Hepatocyte (in vitro differentiated cells): ENCODE measurements around the gene SLFNL1. TPM values are rescaled to one million over a fixed set of nuclear protein-coding genes. Genes with fewer than 3 reads are reported as not detected.

Experiments used
- DNase-seq: peaks from one replicate; pipeline ENCODE4 v3.0.0-alpha.2; 2016; ENCODE audit warnings: low spot score
- H2AFZ ChIP-seq: fragments of 200-600 bp; sonication (generic); 2 replicates; pipeline ENCODE4 v1.6.0; 2016; ENCODE audit warnings: antibody characterized with exemption, mild to moderate bottlenecking
- H3K27ac ChIP-seq: fragments of 200-600 bp; sonication (generic); 2 replicates; pipeline ENCODE4 v1.5.1; 2016; ENCODE audit warnings: mild to moderate bottlenecking
- H3K27me3 ChIP-seq: fragments of 200-600 bp; sonication (generic); 2 replicates; pipeline ENCODE4 v1.6.1; 2016
- H3K36me3 ChIP-seq: fragments of 200-600 bp; sonication (generic); replicated peaks from 2 replicates; pipeline ENCODE4 v1.5.1; 2016; ENCODE audit warnings: low read depth; ENCODE audit not compliant: insufficient read depth
- H3K4me1 ChIP-seq: fragments of 200-600 bp; sonication (generic); 2 replicates; pipeline ENCODE4 v1.5.1; 2016; ENCODE audit warnings: mild to moderate bottlenecking, moderate library complexity; ENCODE audit not compliant: insufficient read depth
- H3K4me2 ChIP-seq: fragments of 200-600 bp; sonication (generic); 2 replicates; pipeline ENCODE4 v1.6.0; 2016
- H3K4me3 ChIP-seq: fragments of 200-600 bp; sonication (generic); 2 replicates; pipeline ENCODE4 v1.5.1; 2016; ENCODE audit warnings: mild to moderate bottlenecking
- H3K79me2 ChIP-seq: fragments of 200-600 bp; sonication (generic); 2 replicates; pipeline ENCODE4 v1.6.0; 2017; ENCODE audit warnings: mild to moderate bottlenecking
- H3K9me2 ChIP-seq: fragments of 200-600 bp; sonication (generic); replicated peaks from 2 replicates; pipeline ENCODE4 v1.6.0; 2017; ENCODE audit warnings: mild to moderate bottlenecking; ENCODE audit not compliant: insufficient read depth
- H3K9me3 ChIP-seq: fragments of 200-600 bp; sonication (generic); 2 replicates; pipeline ENCODE4 v1.5.1; 2016; ENCODE audit warnings: low read depth, mild to moderate bottlenecking
- H4K20me1 ChIP-seq: fragments of 200-600 bp; sonication (generic); 2 replicates; pipeline ENCODE4 v1.6.0; 2016; ENCODE audit warnings: mild to moderate bottlenecking; ENCODE audit not compliant: insufficient read depth, poor library complexity, severe bottlenecking
- EZH2 ChIP-seq: fragments of 200-600 bp; sonication (generic); IDR thresholded peaks from 2 replicates; pipeline ENCODE4 v1.6.1; 2016; ENCODE audit warnings: antibody characterized with exemption, mild to moderate bottlenecking, borderline replicate concordance
- EZH2phosphoT487 ChIP-seq: fragments of 200-600 bp; sonication (generic); IDR thresholded peaks from one replicate; pipeline ENCODE4 v1.6.1; 2018; ENCODE audit warnings: antibody characterized with exemption, mild to moderate bottlenecking, low read depth, moderate library complexity; ENCODE audit not compliant: unreplicated experiment, severe bottlenecking
- WGBS: methylation state at CpG from one replicate; pipeline ENCODE4 v1.1.6; 2016; ENCODE audit warnings: low lambda C conversion rate; ENCODE audit errors: missing lambda C conversion rate; 5-methylcytosine and 5-hydroxymethylcytosine counted together
- polyA plus RNA-seq: library from polyadenylated mRNA; unstranded; fragments of >200 nt; fragmentation: Nextera tagmentation; extraction: Ambion mirVana; gene quantifications from 2 replicates; pipeline ENCODE4 v1.2.1, GENCODE V29; 2016
- total RNA-seq: library from RNA; depleted of rRNA; stranded (reverse); fragments of >200 nt; gene quantifications from 2 replicates; pipeline ENCODE4 v1.2.3, GENCODE V29; 2014
- TF ChIP-seq, protein P1 (sequence below): fragments of 200-600 bp; sonication (generic); IDR thresholded peaks from 2 replicates; pipeline ENCODE4 v1.5.1; 2016; ENCODE audit warnings: antibody characterized with exemption, mild to moderate bottlenecking; ENCODE audit not compliant: poor library complexity

Gene SLFNL1
- total and polyA plus RNA-seq, 2 experiments from 2014 or later, result 0.18 to 0.27 TPM

DNA sequence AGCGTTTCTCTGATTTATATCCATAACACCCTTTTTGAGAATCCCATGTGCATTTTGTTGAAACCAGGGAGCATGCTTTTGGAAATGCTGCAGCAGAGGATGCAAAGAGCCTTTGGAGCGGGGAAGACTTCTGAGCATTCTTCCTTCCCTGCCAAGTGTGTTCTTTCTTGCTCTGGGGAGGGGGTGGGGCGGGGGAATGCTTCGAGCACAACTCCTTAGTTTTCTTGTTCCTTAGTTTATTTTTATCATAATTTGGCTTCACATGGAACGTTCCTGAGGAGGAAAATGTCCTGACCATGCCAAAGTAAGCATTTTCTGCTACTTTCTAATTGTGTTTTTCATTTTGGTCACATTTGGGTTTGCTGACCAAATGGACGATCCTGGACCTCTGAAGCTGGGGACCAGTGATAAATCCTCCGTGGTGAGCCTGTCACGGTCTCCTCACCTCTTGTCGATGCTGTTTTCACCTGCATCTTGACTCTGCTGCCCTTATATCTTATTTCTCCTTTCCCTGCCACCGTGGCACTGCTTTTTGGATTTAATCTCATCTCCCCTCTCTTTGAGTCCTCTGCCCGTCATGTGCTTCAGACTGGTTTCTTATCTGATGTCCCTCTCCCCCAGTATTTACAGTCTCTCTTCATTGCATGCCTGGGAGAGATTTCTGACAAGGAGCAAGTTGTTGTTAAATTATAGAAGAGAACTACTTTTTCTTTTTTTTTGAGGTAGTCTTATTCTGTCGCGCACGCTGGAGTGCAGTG is 39.7 kb downstream of the SLFNL1 start:
- WGBS, result 62% methylated on average over 14 of the region's 14 CpGs
- Histone ChIP-seq H3K79me2 (peaks cover 43% of the 10 kb centered on the region), H3K27ac (peak overlapping the region; percentile 95), H3K36me3 (no peaks in the 10 kb centered on the region), H3K4me3 (no peak overlapping the region), H3K9me2 (no peaks in the 10 kb centered on the region), H3K4me1 (peaks cover 41% of the 10 kb centered on the region), H3K9me3 (no peaks in the 10 kb centered on the region), H2AFZ (no peak overlapping the region), H3K4me2 (peak overlapping the region; percentile 95), H3K27me3 (no peaks in the 10 kb centered on the region), H4K20me1 (no peaks in the 10 kb centered on the region)
- DNase-seq, result no peak
- TF ChIP-seq, protein P1, sequence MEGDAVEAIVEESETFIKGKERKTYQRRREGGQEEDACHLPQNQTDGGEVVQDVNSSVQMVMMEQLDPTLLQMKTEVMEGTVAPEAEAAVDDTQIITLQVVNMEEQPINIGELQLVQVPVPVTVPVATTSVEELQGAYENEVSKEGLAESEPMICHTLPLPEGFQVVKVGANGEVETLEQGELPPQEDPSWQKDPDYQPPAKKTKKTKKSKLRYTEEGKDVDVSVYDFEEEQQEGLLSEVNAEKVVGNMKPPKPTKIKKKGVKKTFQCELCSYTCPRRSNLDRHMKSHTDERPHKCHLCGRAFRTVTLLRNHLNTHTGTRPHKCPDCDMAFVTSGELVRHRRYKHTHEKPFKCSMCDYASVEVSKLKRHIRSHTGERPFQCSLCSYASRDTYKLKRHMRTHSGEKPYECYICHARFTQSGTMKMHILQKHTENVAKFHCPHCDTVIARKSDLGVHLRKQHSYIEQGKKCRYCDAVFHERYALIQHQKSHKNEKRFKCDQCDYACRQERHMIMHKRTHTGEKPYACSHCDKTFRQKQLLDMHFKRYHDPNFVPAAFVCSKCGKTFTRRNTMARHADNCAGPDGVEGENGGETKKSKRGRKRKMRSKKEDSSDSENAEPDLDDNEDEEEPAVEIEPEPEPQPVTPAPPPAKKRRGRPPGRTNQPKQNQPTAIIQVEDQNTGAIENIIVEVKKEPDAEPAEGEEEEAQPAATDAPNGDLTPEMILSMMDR, result no peak
- TF ChIP-seq EZH2 (no peak), EZH2phosphoT487 (no peak)

DNA sequence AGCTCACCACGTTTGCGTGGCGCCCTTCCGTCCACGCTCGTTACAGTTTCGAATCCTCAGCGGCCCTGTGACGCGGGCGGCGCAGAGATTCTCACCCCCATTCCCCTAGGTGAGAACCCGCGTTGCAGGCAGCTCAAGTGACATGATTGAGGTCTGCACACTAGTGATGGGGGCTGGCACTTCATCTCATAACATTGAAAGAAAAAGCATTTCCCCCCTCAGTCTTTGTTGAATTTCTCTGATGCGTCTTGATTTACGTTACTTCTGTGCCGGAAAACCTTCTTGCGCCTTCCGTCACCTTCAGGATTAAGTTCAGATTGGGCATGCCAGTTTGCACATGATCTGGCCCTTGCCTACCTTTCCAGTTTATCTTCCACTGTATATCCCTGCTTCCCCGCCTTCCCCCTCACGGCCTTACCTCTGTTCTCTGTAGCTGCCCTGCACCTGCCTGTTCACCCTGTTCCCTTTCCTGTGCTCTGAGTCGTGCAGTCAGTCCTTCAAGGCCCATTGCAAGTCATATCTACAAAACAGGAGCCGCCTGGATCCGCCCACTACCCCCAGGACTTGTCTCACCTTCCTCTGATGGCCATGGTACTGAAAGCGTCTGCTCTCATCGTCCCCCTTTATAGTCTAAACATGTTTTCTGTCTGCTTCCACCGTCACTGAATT is 40.9 kb downstream of the SLFNL1 start:
- peaks cover 43% of the 10 kb centered on the region for H3K79me2 ChIP-seq
- H3K4me2 ChIP-seq, result peak overlapping the region; percentile 95
- peaks cover 29% of the 10 kb centered on the region for H3K4me1 ChIP-seq
- H3K27me3 ChIP-seq, result no peaks in the 10 kb centered on the region
- no peaks in the 10 kb centered on the region for H3K9me2 ChIP-seq
- WGBS, result 9% methylated on average over 27 of the region's 27 CpGs
- H2AFZ ChIP-seq, result peak overlapping the region; percentile 38
- DNase-seq, result peak; percentile 55
- H3K36me3 ChIP-seq, result no peaks in the 10 kb centered on the region
- no peaks in the 10 kb centered on the region for H4K20me1 ChIP-seq
- peak overlapping the region; percentile 95 for H3K27ac ChIP-seq
- H3K4me3 ChIP-seq, result peak overlapping the region; percentile 64
- no peaks in the 10 kb centered on the region for H3K9me3 ChIP-seq
- no peak for TF ChIP-seq EZH2phosphoT487
- TF ChIP-seq, protein P1, result no peak
- no peak for TF ChIP-seq EZH2

DNA sequence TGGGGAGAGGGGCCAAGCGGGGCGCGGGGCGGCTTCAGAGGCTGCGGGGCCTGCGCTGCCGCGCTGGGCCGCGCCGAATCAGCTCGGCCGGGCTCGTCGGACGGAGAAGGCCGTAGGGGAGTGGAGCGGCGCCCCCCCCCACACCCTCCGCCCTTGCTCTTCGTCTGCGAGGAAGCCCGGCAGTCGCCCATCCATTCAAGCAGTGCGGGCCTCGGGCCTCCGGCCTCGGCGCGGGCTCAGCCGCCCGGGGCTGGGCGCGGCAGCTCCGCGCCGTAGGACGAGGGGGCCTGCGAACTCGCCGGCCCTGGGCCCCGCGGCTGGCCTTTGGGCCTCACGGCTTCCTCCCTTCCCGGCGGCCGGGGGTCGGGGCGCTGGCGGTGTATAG is 41.5 kb downstream of the SLFNL1 start:
- Histone ChIP-seq H3K27ac (peak overlapping the region; percentile 95), H3K9me3 (no peaks in the 10 kb centered on the region), H4K20me1 (no peaks in the 10 kb centered on the region), H3K4me3 (peak overlapping the region; percentile 64), H3K36me3 (no peaks in the 10 kb centered on the region), H3K79me2 (peaks cover 43% of the 10 kb centered on the region), H3K27me3 (no peaks in the 10 kb centered on the region), H3K4me2 (peak overlapping the region; percentile 95), H3K9me2 (no peaks in the 10 kb centered on the region), H3K4me1 (peaks cover 25% of the 10 kb centered on the region), H2AFZ (peak overlapping the region; percentile 38)
- 2% methylated on average over 28 of the region's 50 CpGs for WGBS
- TF ChIP-seq, protein P1, result no peak
- TF ChIP-seq EZH2phosphoT487 (no peak), EZH2 (no peak)
- DNase-seq, result no peak
